Measurements from ENCODE around the gene SLC9A5.

DNA sequence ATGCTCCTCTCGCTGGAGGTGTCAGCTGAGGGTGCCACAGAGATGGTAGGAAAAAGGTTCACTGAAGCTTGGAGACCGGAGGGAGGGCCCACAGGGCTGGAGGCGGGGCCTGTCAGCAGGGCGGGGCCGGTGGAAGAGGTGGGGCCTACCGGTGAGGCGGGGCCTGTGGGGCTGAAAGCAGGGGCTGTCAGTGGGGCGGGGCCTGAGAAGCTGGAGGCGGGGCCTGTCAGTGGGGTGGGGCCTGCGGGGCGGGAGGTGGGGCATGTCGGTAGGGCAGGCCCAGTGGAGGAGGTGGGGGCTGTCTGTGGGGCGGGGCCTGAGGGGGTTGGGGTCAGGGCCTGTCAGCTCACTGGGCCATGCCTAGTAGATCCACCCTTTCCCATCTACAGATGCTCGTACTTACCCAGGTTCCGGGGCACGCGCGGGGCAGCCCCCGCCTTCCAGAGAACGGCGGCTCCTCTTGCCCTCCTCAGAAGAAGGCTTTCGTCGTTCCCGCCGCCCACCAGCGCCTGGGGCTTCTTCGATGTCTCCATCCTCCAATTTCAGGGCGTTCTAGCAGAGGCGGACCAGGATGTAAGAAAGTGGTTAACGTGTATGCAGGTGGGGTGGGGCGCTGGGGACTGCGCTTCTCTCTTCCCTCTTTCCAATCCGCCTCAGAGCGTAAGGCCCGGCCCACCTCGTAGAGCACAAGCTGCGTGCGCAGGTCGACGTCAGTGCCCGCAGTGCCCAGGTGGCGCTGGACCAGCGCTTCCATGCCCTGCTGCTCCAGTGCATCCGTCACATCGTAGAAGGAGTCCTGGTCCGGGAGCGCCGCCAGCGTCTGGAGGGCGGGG, 12.0 kb upstream of the SLC9A5 start:
- TF ChIP-seq, protein P1, sequence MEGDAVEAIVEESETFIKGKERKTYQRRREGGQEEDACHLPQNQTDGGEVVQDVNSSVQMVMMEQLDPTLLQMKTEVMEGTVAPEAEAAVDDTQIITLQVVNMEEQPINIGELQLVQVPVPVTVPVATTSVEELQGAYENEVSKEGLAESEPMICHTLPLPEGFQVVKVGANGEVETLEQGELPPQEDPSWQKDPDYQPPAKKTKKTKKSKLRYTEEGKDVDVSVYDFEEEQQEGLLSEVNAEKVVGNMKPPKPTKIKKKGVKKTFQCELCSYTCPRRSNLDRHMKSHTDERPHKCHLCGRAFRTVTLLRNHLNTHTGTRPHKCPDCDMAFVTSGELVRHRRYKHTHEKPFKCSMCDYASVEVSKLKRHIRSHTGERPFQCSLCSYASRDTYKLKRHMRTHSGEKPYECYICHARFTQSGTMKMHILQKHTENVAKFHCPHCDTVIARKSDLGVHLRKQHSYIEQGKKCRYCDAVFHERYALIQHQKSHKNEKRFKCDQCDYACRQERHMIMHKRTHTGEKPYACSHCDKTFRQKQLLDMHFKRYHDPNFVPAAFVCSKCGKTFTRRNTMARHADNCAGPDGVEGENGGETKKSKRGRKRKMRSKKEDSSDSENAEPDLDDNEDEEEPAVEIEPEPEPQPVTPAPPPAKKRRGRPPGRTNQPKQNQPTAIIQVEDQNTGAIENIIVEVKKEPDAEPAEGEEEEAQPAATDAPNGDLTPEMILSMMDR (IDR thresholded peaks at IDR 0.05): no peak
- TF ChIP-seq POLR2A (IDR thresholded peaks at IDR 0.05): no peak

Measured in esophagus squamous epithelium (tissue), 4 donors.